CD4-positive, alpha-beta T cell (primary cell): ENCODE results near the gene HIPK1. TPM values are rescaled to one million over a fixed set of nuclear protein-coding genes. Genes with fewer than 3 reads are reported as not detected.

ENCODE experiments used
- ATAC-seq: fragments of 200-7000 bp; cut with Tn5 transposase; one replicate; pipeline ENCODE4 v1.10.0; 2022; ENCODE audit warnings: mild to moderate bottlenecking; ENCODE audit not compliant: poor library complexity
- CTCF ChIA-PET: fragments of 350-600 bp; sonication (Branson Sonifier 250); formaldehyde crosslinking; loops from one replicate; lab custom pipeline; 2021; ENCODE audit warnings: antibody characterized with exemption, inconsistent platforms; lab: Charles Lee
- POLR2A ChIA-PET: fragments of 350-600 bp; sonication (Branson Sonifier 250); formaldehyde crosslinking; loops from one replicate; lab custom pipeline; 2021; ENCODE audit warnings: antibody characterized with exemption, inconsistent platforms; lab: Charles Lee
- DNase-seq, 14 experiments: peaks; one replicate each; pipeline ENCODE4 v3.0.0-alpha.2; 2013 to 2020; ENCODE audit warnings: mixed read lengths in 2 of 14
- H3K27ac ChIP-seq, 2 donors: one replicate each; pipeline versions ENCODE4 v1.5.1 to v1.7.0; 2013; ENCODE audit warnings: low read length in 2 of 2, low read depth in 1 of 2, mild to moderate bottlenecking in 1 of 2
- H3K27me3 ChIP-seq, 2 experiments: 1 replicate in 1 of 2; 2 replicates in 1 of 2; pipeline versions ENCODE4 v1.6.1 to v1.7.0; 2013; ENCODE audit warnings: low read length in 2 of 2, control low read depth in 1 of 2, mild to moderate bottlenecking in 1 of 2, moderate library complexity in 1 of 2; ENCODE audit not compliant: insufficient read depth in 2 of 2, control insufficient read depth in 1 of 2
- H3K36me3 ChIP-seq: one replicate; pipeline ENCODE4 v1.6.1; 2013; ENCODE audit warnings: low read length, control low read depth; ENCODE audit not compliant: insufficient read depth
- H3K4me1 ChIP-seq: one replicate; pipeline ENCODE4 v1.6.1; 2013; ENCODE audit warnings: low read length, control low read depth; ENCODE audit not compliant: insufficient read depth
- H3K4me3 ChIP-seq: one replicate; pipeline ENCODE4 v1.5.1; 2013; ENCODE audit warnings: mild to moderate bottlenecking, low read length, moderate library complexity
- H3K9me3 ChIP-seq, 2 experiments: 1 replicate in 1 of 2; 2 replicates in 1 of 2; pipeline versions ENCODE4 v1.6.1 to v1.7.0; 2013; ENCODE audit warnings: low read length in 2 of 2, mild to moderate bottlenecking in 2 of 2, control low read depth in 1 of 2, moderate library complexity in 1 of 2; ENCODE audit not compliant: control insufficient read depth in 1 of 2, insufficient read depth in 1 of 2
- H3K27ac Mint-ChIP-seq: one replicate; pipeline ENCODE4 v1.8.0; 2020; ENCODE audit warnings: mixed read lengths
- H3K27me3 Mint-ChIP-seq: one replicate; pipeline ENCODE4 v1.8.0; 2021; ENCODE audit warnings: mixed read lengths
- H3K36me3 Mint-ChIP-seq: one replicate; pipeline ENCODE4 v1.8.0; 2021; ENCODE audit warnings: low read depth, mixed read lengths
- H3K4me1 Mint-ChIP-seq: one replicate; pipeline ENCODE4 v1.8.0; 2021; ENCODE audit warnings: low read depth, mixed read lengths
- H3K4me3 Mint-ChIP-seq: one replicate; pipeline ENCODE4 v1.8.0; 2020; ENCODE audit warnings: mild to moderate bottlenecking, mixed read lengths
- H3K9me3 Mint-ChIP-seq: one replicate; pipeline ENCODE4 v1.8.0; 2020; ENCODE audit warnings: mixed read lengths
- intact Hi-C, 2 experiments: fragments of 100-400 bp; cut with DNase I in 1 of 2; cut with micrococcal nuclease in 1 of 2; formaldehyde crosslinking; loops; one replicate each; pipeline versions ENCODE4 v1.15.1 to v1.9.0; 2023 to 2025; cut with DNase I, micrococcal nuclease
- total RNA-seq, 174 experiments: library from RNA in 2 of 174; stranded (reverse) in 2 of 174; gene quantifications; one replicate each; pipeline ENCODE4 v1.2.3 and lab custom pipeline; 2021 to 2026
- TF ChIP-seq, protein P1 (sequence below): fragments of 200-600 bp; IDR thresholded peaks from one replicate; pipeline ENCODE4 v1.8.0; 2022; ENCODE audit warnings: antibody characterized with exemption, mild to moderate bottlenecking

Gene HIPK1
- total RNA-seq, 2 experiments from 2014 or later = 245 to 251 TPM

DNA sequence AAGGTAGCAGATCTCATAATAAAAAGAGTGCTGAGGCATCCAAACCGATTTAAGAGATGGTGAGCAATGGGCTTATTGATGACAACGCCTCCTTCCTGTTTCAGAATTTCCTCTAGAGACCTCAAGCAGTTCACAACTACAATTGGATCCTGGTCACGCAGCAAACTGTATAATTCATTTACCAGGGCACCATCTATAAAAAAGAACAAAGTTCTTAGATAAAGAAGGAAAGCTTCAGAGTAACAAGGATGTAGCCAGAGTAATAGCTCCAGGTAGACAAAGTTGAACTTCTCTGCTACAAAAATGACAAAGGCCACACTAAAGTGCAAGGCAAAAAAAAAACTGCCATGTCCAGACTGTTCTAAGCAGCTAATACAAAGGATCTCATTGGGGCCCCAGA lies 27.9 kb upstream of the HIPK1 start:
- ATAC-seq (no peak), DNase-seq (peak in 1 of 14 experiments; percentile 25)
- Mint-ChIP-seq H3K4me3 (no peak overlapping the region), H3K4me1 (peaks cover 64% of the 10 kb centered on the region), H3K27ac (no peak overlapping the region), H3K36me3 (peaks cover 81% of the 10 kb centered on the region), H3K9me3 (no peaks in the 10 kb centered on the region), H3K27me3 (no peaks in the 10 kb centered on the region)
- CTCF ChIA-PET = interaction anchor here (1.1 to 6.1 kb wide), 4 partner anchors 13 to 66 kb away, joined by 3 to 60 read pairs (median 4); partner anchors contain the start of gene HIPK1
- H3K27me3 ChIP-seq = no peaks in the 10 kb centered on the region
- POLR2A ChIA-PET = interaction anchor here (1.0 to 1.2 kb wide), 3 partner anchors 28 to 89 kb away, joined by 3 to 5 read pairs (median 3); partner anchors contain the start of genes HIPK1 and RSBN1
- intact Hi-C loops = no loop called here
- H3K27ac ChIP-seq = no peak overlapping the region
- H3K4me3 ChIP-seq = no peak overlapping the region
- TF ChIP-seq, protein P1, sequence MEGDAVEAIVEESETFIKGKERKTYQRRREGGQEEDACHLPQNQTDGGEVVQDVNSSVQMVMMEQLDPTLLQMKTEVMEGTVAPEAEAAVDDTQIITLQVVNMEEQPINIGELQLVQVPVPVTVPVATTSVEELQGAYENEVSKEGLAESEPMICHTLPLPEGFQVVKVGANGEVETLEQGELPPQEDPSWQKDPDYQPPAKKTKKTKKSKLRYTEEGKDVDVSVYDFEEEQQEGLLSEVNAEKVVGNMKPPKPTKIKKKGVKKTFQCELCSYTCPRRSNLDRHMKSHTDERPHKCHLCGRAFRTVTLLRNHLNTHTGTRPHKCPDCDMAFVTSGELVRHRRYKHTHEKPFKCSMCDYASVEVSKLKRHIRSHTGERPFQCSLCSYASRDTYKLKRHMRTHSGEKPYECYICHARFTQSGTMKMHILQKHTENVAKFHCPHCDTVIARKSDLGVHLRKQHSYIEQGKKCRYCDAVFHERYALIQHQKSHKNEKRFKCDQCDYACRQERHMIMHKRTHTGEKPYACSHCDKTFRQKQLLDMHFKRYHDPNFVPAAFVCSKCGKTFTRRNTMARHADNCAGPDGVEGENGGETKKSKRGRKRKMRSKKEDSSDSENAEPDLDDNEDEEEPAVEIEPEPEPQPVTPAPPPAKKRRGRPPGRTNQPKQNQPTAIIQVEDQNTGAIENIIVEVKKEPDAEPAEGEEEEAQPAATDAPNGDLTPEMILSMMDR = no peak
- H3K36me3 ChIP-seq = peaks cover 50% of the 10 kb centered on the region
- peaks cover 39% of the 10 kb centered on the region for H3K4me1 ChIP-seq
- no peaks in the 10 kb centered on the region for H3K9me3 ChIP-seq

DNA sequence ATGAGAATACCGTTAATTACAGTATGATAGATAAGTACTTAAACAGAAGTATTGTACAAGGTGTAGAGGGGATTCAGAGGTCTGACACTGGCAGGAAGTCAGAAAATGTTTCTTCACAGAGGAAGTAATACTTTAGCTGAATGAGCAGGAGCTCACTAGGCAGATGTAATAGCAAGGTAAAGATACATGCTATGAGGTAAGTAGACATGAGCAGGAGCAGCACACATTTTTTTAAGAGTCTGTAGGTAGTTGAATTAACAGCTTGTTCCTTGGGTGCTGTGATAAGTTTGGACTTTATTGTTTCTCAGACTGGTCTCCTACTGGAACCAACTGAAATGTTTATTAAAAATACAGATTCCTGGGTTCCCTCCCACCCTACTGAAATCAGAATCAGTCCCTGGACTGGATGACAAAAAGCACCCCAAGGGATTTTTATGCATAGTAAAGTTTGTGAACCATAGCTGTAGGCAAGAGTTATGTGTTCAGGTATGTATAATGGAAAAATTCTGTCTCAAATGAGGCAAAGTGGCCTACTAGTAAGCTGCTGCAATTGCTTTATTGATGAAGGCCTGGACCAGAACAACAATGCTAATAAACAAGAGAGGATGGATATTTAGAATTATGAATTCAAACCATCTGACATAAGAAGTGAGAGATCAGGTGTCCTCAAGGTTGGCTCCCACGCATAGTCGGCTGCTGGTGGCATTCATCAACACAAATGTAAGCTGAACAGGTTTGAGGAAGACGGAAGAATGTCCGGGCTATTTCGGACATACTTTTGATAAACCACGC lies 25.4 kb upstream of the HIPK1 start:
- intact Hi-C loops = loop anchor here in 1 of 2 experiments (2.0 kb wide), 1 partner anchor 89 kb away; no protein-coding TSS in a partner anchor
- peak overlapping the region; percentile 96 for H3K4me3 ChIP-seq
- ChIA-PET CTCF (interaction anchor here (0.9 to 6.1 kb wide), 15 partner anchors 18 to 831 kb away, joined by 3 to 60 read pairs (median 4); partner anchors contain the start of genes HIPK1 and LRIG2), POLR2A (interaction anchor here (0.6 to 5.3 kb wide), 28 partner anchors 8 to 1284 kb away, joined by 3 to 256 read pairs (median 6); partner anchors contain the start of genes CAPZA1, CSDE1, HIPK1 and LRIG2)
- peak overlapping the region; percentile 98 for H3K27ac Mint-ChIP-seq
- no peak for ATAC-seq
- H3K27me3 Mint-ChIP-seq = no peaks in the 10 kb centered on the region
- peak overlapping the region; percentile 86 to 89 for H3K27ac ChIP-seq
- peaks cover 59% of the 10 kb centered on the region for H3K4me1 Mint-ChIP-seq
- peaks cover 37% of the 10 kb centered on the region for H3K36me3 ChIP-seq
- peak in 3 of 14 experiments; percentile 12 to 40 (median 18) for DNase-seq
- H3K4me1 ChIP-seq = peaks cover 46% of the 10 kb centered on the region
- no peaks in the 10 kb centered on the region for H3K9me3 Mint-ChIP-seq
- no peaks in the 10 kb centered on the region for H3K9me3 ChIP-seq
- TF ChIP-seq, protein P1 = no peak
- peaks cover 67% of the 10 kb centered on the region for H3K36me3 Mint-ChIP-seq
- no peaks in the 10 kb centered on the region for H3K27me3 ChIP-seq
- peak overlapping the region; percentile 99 for H3K4me3 Mint-ChIP-seq

DNA sequence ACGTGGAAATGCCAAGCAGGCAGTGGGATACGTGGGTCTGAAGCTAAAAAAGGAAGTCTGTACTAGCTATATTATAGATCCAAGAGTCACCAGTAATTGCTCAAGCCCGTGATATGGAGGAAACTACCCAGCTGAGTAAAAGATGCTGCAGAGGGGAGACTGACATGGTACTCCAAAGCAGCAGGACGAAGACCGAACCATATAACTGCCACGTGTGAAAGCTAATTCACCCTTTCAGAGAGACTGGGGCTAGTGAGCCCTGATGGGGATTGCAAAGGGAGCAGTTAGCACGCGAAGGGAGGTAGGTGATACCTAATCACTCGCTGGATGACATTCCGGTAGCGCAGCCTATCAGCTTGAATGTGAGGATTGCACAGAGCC lies 24.8 kb upstream of the HIPK1 start:
- H3K9me3 ChIP-seq = no peaks in the 10 kb centered on the region
- DNase-seq (peak in 2 of 14 experiments; percentile 52 to 53), ATAC-seq (peak; percentile 52)
- peak overlapping the region; percentile 99 for H3K4me3 Mint-ChIP-seq
- peaks cover 56% of the 10 kb centered on the region for H3K4me1 Mint-ChIP-seq
- H3K36me3 ChIP-seq = peaks cover 37% of the 10 kb centered on the region
- no peaks in the 10 kb centered on the region for H3K27me3 Mint-ChIP-seq
- intact Hi-C loops = loop anchor here in 1 of 2 experiments (2.0 kb wide), 1 partner anchor 89 kb away; no protein-coding TSS in a partner anchor
- no peaks in the 10 kb centered on the region for H3K27me3 ChIP-seq
- CTCF ChIA-PET = interaction anchor here (0.9 to 6.1 kb wide), 15 partner anchors 18 to 831 kb away, joined by 3 to 60 read pairs (median 4); partner anchors contain the start of genes HIPK1 and LRIG2
- peak overlapping the region; percentile 86 to 89 for H3K27ac ChIP-seq
- H3K4me1 ChIP-seq = peaks cover 46% of the 10 kb centered on the region
- peak overlapping the region; percentile 96 for H3K4me3 ChIP-seq
- H3K27ac Mint-ChIP-seq = peak overlapping the region; percentile 98
- H3K9me3 Mint-ChIP-seq = no peaks in the 10 kb centered on the region
- POLR2A ChIA-PET = interaction anchor here (0.6 to 5.3 kb wide), 28 partner anchors 9 to 1285 kb away, joined by 3 to 256 read pairs (median 6); partner anchors contain the start of genes CAPZA1, CSDE1, HIPK1 and LRIG2
- TF ChIP-seq, protein P1 = no peak
- H3K36me3 Mint-ChIP-seq = peaks cover 64% of the 10 kb centered on the region
